Thyroid gland (tissue), 4 donors: ENCODE measurements around the gene PRRT1B. TPM values are rescaled to one million over a fixed set of nuclear protein-coding genes. Genes with fewer than 3 reads are reported as not detected.

Experiments used
- DNase-seq, 2 donors: peaks; one replicate each; pipeline ENCODE4 v3.0.0-alpha.2; 2019
- H3K27ac ChIP-seq, 3 donors: fragments of 200-600 bp; sonication (generic); 1 replicate in 2 of 3; 2 replicates in 1 of 3; pipeline ENCODE4 v1.5.1; 2016 to 2019; ENCODE audit warnings: mild to moderate bottlenecking in 1 of 3, moderate library complexity in 1 of 3
- H3K27me3 ChIP-seq: fragments of 200-600 bp; sonication (generic); one replicate; pipeline ENCODE4 v1.5.1; 2019
- H3K36me3 ChIP-seq, 2 donors: fragments of 200-600 bp; sonication (generic); one replicate each; pipeline ENCODE4 v1.5.1; 2016 to 2019
- H3K4me1 ChIP-seq, 2 donors: fragments of 200-600 bp; sonication (generic); one replicate each; pipeline ENCODE4 v1.5.1; 2017 to 2019
- H3K4me3 ChIP-seq, 3 donors: fragments of 200-600 bp; sonication (generic); replicated peaks in 1 of 3; 1 replicate in 2 of 3; 2 replicates in 1 of 3; pipeline ENCODE4 v1.5.1; 2016; ENCODE audit warnings: mild to moderate bottlenecking in 1 of 3
- H3K9me3 ChIP-seq: fragments of 200-600 bp; sonication (generic); one replicate; pipeline ENCODE4 v1.5.1; 2017
- POLR2A ChIP-seq, 2 donors: fragments of 450-650 bp; IDR thresholded peaks; one replicate each; pipeline ENCODE4 v1.6.1; 2017; ENCODE audit warnings: antibody characterized with exemption in 2 of 2, mild to moderate bottlenecking in 2 of 2, moderate library complexity in 1 of 2
- WGBS, 2 donors: methylation state at CpG; one replicate each; pipeline ENCODE4 v1.1.5; 2017; 5-methylcytosine and 5-hydroxymethylcytosine counted together
- intact Hi-C: fragments of 100-400 bp; cut with DNase I; formaldehyde crosslinking; loops from one replicate; pipeline ENCODE4 v1.15.1; 2023
- total RNA-seq, 4 donors: library from RNA; depleted of rRNA; stranded (reverse); fragments of >200 nt; gene quantifications; one replicate each; pipeline ENCODE4 v1.2.3, GENCODE V29; 2016
- TF ChIP-seq, protein P1 (sequence below), 6 experiments: fragments of 200-600 bp in 3 of 6; fragments of 450-650 bp in 3 of 6; sonication (generic) in 3 of 6; IDR thresholded peaks; one replicate each; pipeline ENCODE4 v1.5.1; 2016 to 2019; ENCODE audit warnings: antibody characterized with exemption in 6 of 6, mild to moderate bottlenecking in 2 of 6, inconsistent platforms in 1 of 6, moderate library complexity in 1 of 6

The PRRT1B gene
- total RNA-seq, 4 donors from 2014 or later = not detected

DNA sequence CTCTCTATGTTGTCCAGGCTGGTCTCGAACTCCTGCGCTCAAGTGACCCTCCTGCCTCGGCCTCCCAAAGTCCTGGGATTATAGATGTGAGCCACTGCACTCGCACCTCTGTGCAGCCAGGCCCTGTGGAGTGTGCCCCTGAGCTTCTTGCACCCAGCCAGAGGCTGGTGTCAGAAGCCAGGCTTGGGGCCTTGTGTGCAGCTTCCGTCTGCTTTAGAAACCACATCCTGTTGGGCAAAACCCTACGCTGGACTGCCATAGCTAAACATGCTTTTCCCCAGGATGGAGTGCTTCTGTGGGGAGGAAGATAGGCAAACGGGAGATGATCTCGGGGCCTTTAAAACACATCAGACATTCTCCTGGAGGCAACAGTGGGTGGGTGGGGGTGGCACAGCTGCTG is 40.1 kb downstream of the PRRT1B start:
- intact Hi-C loops = no loop called here
- H3K4me3 ChIP-seq = no peak overlapping the region
- H3K36me3 ChIP-seq = peaks cover 45 to 66% of the 10 kb centered on the region in 2 donors
- 76 to 84% methylated on average over 8 of the region's 8 CpGs for WGBS, 2 donors
- no peaks in the 10 kb centered on the region for H3K4me1 ChIP-seq
- no peaks in the 10 kb centered on the region for H3K9me3 ChIP-seq
- TF ChIP-seq POLR2A (IDR thresholded peaks at IDR 0.05) = no peak
- no peaks in the 10 kb centered on the region for H3K27me3 ChIP-seq
- no peak for DNase-seq
- no peak overlapping the region for H3K27ac ChIP-seq

GRCh38 chr9:131587331-131587730 is 42.0 kb downstream of the PRRT1B start:
- intact Hi-C loops = no loop called here
- no peak for DNase-seq
- no peaks in the 10 kb centered on the region for H3K9me3 ChIP-seq
- peaks cover 45 to 49% of the 10 kb centered on the region in 2 donors for H3K36me3 ChIP-seq
- H3K27me3 ChIP-seq = no peaks in the 10 kb centered on the region
- H3K4me3 ChIP-seq = no peak overlapping the region
- H3K4me1 ChIP-seq = no peaks in the 10 kb centered on the region
- no peak overlapping the region for H3K27ac ChIP-seq
- no peak for TF ChIP-seq POLR2A (IDR thresholded peaks at IDR 0.05)
- TF ChIP-seq, protein P1, sequence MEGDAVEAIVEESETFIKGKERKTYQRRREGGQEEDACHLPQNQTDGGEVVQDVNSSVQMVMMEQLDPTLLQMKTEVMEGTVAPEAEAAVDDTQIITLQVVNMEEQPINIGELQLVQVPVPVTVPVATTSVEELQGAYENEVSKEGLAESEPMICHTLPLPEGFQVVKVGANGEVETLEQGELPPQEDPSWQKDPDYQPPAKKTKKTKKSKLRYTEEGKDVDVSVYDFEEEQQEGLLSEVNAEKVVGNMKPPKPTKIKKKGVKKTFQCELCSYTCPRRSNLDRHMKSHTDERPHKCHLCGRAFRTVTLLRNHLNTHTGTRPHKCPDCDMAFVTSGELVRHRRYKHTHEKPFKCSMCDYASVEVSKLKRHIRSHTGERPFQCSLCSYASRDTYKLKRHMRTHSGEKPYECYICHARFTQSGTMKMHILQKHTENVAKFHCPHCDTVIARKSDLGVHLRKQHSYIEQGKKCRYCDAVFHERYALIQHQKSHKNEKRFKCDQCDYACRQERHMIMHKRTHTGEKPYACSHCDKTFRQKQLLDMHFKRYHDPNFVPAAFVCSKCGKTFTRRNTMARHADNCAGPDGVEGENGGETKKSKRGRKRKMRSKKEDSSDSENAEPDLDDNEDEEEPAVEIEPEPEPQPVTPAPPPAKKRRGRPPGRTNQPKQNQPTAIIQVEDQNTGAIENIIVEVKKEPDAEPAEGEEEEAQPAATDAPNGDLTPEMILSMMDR (IDR thresholded peaks at IDR 0.05) = no peak
- WGBS, 2 donors = 86 to 91% methylated on average over 6 to 9 of the region's 9 CpGs

DNA sequence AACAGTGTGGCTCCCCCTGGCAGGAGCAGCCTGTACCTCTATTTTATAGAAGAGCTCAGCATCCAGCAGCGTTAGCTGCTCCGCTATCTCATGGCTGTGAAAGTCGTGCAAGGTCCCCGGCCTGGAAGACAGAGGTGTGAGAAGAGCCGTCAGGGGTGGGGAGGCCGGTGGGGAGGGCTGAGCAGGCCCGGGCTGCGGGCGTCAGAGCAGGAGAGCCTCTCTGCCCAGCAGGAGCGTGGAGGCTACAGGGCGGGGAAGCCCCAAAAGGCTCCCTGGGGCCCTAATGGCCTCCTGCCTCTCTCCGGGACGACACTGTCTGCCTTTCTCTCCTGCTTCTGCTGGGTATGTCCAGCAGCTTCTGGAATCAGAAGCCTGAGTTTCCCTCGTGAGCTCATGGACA is 42.6 kb downstream of the PRRT1B start:
- no peak overlapping the region for H3K27ac ChIP-seq
- H3K9me3 ChIP-seq = no peaks in the 10 kb centered on the region
- intact Hi-C loops = no loop called here
- H3K27me3 ChIP-seq = no peaks in the 10 kb centered on the region
- DNase-seq = no peak
- H3K4me3 ChIP-seq = no peak overlapping the region
- WGBS, 2 donors = 88 to 89% methylated on average over 11 to 12 of the region's 14 CpGs
- H3K36me3 ChIP-seq = peaks cover 43% of the 10 kb centered on the region in 2 donors
- no peaks in the 10 kb centered on the region for H3K4me1 ChIP-seq
- TF ChIP-seq, protein P1 (IDR thresholded peaks at IDR 0.05) = no peak
- no peak for TF ChIP-seq POLR2A (IDR thresholded peaks at IDR 0.05)

- TF ChIP-seq POLR2A (IDR thresholded peaks at IDR 0.05) = no peak
- TF ChIP-seq, protein P1 (IDR thresholded peaks at IDR 0.05) = no peak
- intact Hi-C loops = no loop called here
- H3K27ac ChIP-seq = no peak overlapping the region
- 86 to 94% methylated on average over 5 to 8 of the region's 9 CpGs for WGBS, 2 donors
- DNase-seq = no peak
- H3K4me3 ChIP-seq = no peak overlapping the region
- H3K27me3 ChIP-seq = no peaks in the 10 kb centered on the region
- H3K36me3 ChIP-seq = peaks cover 38 to 40% of the 10 kb centered on the region in 2 donors
- H3K9me3 ChIP-seq = no peaks in the 10 kb centered on the region
- H3K4me1 ChIP-seq = no peaks in the 10 kb centered on the region
Measured at GRCh38 chr9:131588396-131588795, 43.1 kb downstream of the PRRT1B start.

DNA sequence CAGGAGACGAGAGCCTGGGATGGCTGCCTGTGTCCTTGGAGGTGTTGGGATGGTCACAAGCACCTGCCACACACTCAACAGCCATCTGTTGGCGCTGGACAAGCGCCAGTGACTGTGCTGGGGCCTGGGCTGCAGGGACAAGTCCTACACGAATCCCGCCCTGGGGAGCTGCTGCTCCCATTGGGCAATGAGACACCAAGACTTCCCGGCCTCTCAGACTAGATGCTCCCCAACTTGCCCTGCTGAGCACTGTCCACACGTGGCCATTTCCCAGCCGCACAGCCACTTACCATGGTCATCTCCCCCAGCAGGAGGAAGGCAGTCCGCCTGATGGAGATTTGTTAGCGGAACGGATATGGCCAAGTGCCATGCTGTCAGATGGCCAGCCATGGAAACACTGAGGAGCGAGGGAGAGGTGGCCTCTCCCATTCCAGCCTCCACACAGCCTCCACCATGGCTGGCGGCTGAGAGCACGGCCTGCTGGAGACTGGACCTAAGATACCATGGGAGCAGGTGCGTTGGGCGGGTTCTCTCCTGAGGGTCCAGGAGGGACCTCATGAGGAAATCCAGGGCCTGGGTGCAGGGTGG is 43.9 kb downstream of the PRRT1B start:
- Histone ChIP-seq H3K4me3 (no peak overlapping the region), H3K36me3 (peaks cover 29 to 35% of the 10 kb centered on the region in 2 donors), H3K27me3 (no peaks in the 10 kb centered on the region), H3K27ac (no peak overlapping the region), H3K4me1 (no peaks in the 10 kb centered on the region), H3K9me3 (no peaks in the 10 kb centered on the region)
- no peak for DNase-seq
- TF ChIP-seq, protein P1 (IDR thresholded peaks at IDR 0.05) = no peak
- TF ChIP-seq POLR2A (IDR thresholded peaks at IDR 0.05) = no peak
- WGBS, 2 donors = 87 to 98% methylated on average over 8 to 10 of the region's 16 CpGs
- intact Hi-C loops = no loop called here
